ENCODE measurements around the gene TBL1XR1.

DNA sequence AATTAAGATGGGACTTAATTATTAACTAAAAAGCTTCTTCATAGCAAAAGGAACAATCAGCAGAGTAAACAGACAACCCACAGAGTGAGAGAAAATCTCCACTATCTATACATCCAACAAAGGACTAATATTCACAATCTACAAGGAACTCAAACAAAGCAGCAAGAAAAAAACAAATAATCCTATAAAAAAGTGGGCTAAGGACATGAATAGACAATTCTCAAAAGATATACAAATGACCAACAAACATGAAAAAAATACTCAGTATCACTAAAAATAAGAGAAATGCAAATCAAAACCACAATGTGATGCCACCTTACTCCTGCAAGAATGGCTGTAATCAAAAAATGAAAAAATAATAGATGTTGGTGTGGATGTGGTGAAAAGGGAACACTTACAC is 103.3 kb downstream of the TBL1XR1 start:
- TF ChIP-seq, protein P1, sequence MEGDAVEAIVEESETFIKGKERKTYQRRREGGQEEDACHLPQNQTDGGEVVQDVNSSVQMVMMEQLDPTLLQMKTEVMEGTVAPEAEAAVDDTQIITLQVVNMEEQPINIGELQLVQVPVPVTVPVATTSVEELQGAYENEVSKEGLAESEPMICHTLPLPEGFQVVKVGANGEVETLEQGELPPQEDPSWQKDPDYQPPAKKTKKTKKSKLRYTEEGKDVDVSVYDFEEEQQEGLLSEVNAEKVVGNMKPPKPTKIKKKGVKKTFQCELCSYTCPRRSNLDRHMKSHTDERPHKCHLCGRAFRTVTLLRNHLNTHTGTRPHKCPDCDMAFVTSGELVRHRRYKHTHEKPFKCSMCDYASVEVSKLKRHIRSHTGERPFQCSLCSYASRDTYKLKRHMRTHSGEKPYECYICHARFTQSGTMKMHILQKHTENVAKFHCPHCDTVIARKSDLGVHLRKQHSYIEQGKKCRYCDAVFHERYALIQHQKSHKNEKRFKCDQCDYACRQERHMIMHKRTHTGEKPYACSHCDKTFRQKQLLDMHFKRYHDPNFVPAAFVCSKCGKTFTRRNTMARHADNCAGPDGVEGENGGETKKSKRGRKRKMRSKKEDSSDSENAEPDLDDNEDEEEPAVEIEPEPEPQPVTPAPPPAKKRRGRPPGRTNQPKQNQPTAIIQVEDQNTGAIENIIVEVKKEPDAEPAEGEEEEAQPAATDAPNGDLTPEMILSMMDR (IDR thresholded peaks at IDR 0.05): no peak
- no peak for TF ChIP-seq POLR2A (IDR thresholded peaks at IDR 0.05)
